Fibroblast of the conjunctiva (primary cell): ENCODE data around the gene H2BK1.

Experiments used
- DNase-seq: peaks from one replicate; pipeline ENCODE4 v3.0.0-alpha.2; 2010; ENCODE audit warnings: low read depth

The H2BK1 gene

DNA sequence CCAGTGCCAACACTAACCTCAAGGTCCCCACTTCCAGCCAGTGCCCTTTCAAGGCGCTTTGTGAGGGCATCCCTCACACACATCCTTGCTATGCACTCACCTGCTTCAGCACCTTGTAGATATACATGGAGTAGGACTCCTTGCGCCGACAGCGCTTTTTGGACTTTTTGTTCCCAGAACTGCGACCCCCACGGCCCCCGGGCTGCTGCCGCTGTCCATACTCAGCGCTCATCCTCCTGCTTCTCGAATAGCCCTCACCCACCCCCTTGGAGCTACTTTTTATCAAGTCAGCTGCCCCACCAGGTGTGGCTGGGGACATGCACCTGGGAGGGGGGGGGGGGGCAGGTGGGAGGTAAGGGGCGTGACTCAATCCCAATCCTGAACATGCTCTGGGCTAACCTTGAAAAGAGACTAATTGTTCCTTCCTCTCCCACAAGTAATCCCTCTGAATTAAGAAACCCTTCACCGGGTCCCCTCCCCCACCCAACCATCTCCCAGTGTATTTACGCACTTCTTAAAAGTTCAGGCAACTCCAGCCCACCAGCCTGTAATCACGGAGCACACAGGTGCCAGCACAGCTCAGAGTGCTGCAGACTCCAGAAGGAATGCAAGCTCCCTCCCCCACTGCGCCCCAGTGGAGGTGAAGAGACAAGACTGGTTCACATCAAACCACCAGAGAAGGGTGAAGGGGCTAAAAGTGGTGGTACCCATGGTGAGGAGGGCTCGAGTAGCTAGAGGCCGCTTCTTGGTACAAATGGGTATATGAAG lies at the start of gene H2BK1:
Gene H2BK1, minus strand, starts transcription at position 402 of the 768 bp plus-strand sequence. Its CDS starts 170 bp downstream, at position 232.
- DNase-seq: no peak

DNA sequence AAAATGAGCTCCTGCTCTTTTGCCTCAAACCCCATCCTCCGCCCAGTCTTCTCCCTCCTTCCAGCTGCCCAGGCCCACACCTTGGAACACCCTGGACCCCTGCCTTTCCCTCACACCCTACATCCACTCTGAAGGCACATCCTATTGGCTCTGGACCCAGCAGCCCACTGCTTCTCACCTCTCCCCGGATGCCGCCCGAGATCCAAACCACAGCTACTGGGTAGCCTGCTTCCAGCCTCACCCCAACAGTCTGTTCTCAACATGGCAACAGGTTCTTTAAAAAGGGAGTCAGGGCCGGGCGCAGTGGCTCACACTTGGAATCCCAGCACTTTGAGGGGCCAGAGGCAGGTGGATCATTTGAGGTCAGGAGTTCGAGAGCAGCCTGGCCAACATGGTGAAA lies 47.7 kb upstream of the H2BK1 start:
- no peak for DNase-seq

DNA sequence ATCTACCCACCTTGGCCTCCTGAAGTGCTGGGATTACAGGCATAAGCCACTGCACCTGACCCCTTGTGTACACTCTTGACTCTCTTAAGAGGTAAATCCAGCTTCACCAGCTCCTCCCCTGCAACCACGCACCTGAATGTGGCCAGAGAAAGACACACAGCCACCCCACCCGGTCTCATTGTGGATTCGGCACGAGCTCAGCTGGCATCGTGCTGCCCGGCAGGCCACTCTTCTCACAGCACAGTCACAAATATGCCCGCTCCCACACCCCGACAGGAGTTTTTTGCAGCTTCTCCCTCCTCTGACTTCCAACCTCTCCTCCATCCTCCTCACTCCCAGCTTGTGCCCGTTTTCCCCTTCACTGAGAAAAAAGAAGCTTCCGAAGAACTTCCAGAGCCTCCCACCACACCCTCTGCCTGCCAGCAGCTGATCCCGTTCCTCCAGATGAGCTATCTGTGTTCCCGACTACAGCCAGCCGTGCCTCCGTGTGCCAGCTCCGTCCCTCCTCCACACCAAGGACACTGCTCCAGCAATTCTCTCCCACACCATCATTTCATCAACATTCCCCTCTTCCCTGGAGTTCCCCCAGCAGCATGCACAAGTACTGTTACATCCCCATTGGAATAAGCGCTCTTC lies 46.2 kb upstream of the H2BK1 start:
- no peak for DNase-seq

DNA sequence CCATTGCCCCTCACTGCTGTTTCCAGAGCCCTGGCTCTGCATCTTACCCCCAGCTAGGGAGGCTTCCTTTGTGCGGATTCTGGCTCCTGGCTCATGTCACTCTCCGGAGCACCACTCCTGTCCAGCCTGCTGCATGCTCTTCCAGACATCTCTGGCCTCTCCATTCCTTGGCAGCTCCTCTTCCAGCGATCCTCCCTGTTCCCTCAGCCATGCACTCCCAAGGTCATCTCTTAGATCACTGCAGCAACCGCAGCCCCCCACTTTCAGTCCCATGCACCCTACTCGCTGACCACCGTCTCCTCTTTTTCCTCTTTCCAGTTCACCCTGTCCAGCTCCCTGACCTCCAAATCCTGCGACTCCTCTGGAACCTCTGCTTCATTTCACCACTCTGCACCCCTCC lies 45.1 kb upstream of the H2BK1 start:
- no peak for DNase-seq

DNA sequence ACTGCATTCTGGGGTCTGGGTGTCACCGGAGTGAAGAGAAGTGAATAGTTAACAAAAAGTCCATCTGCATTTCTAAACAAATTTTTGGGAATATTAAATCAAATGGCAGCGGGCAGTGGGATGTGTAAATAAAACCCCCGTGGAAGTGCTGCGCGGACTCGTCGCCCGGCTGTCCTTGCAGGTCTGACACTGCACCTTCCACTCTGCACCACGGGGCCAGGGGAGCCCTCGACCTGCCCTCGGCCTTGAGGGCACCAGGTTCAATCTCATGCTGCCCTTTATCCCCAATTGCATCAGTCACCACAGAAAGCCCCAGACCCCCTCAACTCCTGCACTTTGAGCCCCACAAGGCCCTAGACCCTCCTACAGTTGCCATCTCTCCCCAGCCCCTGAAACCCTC lies 44.6 kb upstream of the H2BK1 start:
- no peak for DNase-seq

DNA sequence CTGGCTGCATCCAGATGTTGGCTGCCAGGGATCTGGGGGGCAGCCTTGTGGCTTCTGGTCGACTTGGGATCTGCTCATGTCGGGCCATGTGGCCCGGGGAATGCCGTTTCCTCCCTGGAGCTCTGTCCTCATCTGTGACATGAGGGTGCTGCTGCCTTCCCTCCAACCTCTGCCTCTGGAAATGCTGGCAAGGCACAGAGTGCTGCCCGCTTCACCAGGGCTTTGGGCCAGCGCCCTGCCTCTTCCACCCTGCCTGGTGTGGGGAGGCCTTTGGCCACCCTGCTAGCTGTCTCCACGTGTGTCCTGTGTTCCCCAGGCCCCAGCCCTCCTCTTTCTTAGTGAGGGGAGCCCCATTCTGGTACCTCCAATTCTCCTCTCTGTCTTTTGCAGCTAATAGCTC lies 44.0 kb upstream of the H2BK1 start:
- DNase-seq: no peak

DNA sequence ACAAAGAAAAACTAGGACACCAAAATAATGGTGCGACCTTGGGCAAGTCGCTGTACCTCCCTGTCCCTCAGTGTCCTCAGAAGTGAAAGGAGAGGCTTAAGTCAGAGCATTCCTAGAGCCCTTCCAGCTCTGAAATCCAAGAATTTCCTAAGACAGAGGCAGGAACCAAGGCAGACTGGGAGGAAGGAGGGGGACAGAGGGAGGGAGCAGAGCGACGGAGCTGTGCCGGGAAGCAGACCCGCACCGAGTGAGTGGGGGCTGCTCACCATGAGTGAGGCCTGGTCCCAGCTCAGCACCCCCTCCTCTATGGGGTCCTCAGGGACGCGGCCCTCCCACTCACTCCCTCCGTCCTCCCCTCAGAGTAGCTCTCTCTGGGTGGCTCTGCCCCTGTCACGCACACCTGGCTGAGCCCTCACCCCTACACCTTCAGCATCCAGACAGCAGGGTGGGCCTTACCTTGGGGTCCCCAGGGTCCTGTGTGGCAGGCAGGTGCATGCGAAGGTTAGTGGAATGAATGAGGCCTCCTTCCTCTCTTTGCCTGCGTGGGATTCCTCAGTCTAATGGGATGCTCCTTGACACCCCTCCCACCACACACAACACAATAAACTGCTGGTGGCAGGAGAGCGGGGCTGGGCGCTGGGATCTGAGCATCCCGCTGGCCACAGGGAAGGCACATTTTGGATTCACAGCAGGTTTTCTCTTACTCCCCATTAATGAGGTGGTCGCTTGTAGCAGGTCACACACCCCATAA lies 42.8 kb upstream of the H2BK1 start:
- DNase-seq: no peak

DNA sequence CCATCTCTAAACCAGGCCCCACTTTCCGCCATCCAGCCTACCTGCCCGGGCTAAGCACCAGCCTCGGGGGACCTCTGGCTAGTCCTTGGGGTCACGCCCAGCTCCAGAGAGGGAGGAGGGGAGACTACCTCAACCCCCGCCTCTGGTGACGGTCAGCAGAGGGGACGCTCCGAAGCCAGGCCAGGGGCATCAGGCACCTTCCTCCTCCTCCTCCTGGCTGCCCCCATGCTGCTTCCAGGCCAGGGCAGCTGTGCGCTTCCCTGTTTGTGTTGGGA lies 42.2 kb upstream of the H2BK1 start:
- no peak for DNase-seq

DNA sequence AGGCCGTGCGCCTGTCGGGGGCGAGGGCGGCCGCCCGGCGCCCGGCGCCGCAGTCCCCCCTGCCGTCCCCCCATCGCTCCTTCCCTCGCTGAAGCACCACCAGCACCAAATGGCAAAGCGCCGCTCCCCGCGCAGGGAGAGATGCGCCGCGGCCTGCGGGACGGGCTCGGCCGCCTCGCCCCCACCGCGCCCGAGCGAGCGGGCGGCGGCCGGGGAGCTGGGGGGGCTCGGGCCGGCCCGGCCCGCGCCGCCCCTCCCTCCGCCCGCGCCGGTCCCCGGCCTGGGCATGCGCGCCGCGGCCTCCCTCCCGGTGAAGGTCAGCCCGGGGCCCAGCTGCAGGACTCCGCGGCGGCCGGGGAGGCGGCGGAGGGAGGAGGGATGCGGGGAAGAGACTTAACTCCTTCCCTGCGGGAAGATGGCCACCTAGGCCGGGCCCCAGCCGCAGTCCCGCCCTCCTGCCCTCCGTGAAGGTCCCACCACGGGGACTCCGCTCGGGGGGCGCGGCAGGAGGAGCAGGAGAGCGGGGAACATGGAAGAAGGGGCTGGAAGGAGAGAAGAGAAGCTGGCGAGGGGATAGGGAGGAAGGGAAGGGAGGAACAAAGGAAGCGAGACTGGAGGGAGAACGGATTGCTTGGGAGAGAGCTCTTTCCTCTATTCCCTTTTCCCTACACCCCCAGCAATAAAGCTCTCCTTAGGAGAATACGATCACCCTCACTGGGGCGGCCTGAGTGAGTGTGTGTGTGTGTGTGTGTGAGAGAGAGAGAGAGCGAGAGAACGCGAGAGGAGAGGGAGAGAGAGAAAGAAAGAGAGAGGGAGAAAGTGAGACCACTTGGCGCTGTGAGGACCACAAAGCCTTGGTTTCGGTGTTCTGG lies 41.6 kb upstream of the H2BK1 start:
- DNase-seq: no peak

DNA sequence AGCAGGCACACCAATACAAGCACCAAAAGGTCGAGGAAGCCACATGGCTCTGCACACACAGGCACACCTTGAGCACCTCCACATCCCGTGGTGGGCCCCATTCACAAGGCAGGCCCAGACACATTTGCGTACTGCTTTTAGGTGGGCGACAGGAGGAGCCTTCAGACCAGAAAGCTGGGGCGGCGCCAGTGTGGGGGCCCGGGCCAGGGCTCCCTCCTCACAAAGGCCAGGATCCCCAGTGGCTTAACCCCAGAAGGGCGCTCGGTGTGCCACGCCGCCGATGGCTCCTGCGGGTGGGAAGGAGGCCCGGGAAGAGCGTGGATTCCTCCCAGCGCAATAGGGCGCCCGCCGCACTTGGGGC lies 41.0 kb upstream of the H2BK1 start:
- DNase-seq: no peak

DNA sequence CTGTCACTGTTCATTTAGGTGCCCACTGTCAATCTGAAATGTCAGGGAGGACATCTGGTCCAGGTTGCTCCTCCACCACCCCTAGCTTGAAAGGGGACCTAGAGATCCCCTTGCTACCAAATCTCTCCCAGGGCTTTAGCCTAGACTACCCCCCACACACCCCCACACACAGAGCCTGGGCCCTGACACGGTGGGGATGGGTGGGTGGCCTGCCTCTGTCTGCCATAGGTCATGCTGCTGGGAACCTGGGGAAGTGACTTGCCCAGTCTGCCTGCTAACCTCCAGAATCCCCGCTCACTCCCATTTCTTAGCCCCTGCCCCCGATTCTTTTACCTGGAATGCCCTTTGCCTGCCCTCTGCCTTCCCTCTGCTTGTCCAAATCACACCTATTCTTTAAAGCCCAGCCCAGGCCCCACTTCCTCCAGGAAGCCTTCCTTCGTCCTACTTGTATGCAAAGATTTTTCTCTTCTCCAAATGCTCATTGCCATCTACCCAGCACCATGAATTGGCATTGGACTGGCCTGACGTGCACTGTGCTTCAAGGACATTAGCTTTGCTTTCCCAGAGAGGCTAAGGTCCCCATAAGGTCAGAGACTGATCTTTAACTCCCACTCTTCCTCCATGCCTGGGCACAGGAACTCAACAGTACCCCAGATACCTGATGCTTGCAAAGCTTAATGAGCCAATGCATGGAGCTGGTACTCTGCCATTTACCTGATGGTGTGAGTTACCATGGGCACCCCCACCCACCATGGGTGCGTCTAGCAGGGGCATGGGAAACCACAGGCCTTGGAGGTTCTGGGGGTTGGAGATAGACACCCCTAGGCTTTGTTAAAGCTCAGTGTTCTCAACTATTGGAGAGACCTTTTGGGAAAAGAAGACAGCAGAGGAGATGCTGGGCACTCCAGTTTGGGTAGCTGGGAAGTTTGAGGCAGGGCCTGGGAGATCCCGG lies 40.2 kb upstream of the H2BK1 start:
- no peak for DNase-seq

DNA sequence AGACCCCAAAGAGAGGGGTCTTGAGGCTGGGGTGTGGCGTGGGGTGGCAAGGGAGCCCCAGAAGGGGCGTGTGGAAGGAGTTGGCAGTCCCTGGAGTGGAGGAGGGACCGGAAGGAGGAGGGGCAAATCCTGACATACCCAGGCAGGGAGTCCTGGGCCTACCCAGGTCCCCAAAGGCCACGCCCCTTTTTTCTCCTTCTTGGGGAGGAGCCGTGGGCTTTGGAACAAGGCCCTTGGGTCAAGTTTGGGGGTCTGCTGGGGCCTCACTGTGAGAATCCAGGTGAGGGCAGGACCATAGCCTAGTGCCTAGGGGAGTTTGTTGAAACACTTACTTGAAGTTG lies 39.4 kb upstream of the H2BK1 start:
- no peak for DNase-seq

DNA sequence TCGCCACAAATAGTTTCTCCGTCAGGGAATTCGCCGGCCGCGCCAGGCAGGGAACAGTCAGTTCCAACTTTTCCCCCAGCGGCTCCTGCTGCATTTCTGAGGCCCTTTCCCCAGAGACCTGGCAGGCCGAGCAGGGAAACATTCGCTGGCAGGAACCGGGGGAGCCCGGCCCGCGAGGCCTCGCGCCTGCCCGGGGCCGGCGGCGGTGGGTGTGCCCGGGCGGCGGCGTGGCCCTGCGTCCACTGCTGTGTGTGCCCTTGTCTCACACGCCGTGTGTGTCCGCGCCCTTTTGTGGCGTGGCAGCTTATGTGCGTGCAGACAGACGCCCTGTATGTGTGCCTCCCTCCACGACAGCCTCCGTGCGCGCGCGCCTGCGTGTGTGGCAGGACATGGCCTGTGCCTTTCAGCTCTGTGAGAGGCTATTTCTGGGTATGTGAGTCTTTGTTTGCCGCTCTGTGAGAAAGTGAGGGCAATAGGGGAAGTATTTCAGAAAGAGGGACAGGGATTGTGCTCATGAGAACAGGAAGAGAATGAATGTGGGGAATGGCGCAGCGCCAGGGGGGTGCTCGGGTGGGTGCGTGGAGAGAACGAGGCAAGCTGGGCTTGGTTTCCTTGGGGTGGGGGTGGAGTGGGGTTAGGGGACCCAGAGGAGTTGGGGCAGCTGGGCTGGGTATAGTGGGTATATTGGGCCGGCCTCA lies 38.9 kb upstream of the H2BK1 start:
- DNase-seq: no peak

DNA sequence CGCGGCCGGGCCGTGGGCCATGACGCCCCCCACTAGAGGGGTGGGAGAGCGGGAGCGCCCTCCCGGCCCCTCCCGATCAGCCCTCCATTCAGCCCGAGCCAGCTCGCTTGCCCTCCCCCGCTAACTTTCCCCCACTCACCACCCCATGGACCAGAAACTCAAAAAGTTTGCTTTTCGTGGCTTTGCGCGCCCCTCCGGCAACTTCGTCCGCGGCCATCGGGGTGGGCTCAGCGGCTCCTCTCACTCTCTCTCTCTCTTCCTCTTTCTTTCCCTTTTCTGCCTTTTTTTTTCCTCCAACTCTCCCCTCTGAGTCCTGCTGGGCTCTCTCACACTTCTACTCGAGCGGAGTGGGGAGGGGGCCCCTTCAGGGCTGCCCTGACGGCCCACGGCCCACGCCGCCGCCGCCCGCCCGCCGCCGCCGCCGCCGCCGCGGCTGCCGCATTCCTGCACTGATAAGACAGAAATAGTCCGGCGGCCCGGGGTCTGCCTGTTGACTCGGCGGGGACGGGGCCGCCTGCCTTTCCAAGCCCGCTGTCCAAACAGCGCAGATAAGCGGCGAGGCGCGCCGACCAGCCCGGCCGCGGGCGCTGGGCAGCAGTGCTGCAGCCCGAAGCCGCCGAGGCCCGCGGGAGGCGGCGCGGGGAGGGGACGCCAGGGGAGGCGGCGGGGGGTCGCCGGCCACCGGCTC lies 38.2 kb upstream of the H2BK1 start, which contains the start of gene SMARCD3:
Gene SMARCD3, minus strand, starts transcription at position 349 of the 688 bp plus-strand sequence. Its CDS starts 132 bp downstream, at position 217.
- DNase-seq: no peak

DNA sequence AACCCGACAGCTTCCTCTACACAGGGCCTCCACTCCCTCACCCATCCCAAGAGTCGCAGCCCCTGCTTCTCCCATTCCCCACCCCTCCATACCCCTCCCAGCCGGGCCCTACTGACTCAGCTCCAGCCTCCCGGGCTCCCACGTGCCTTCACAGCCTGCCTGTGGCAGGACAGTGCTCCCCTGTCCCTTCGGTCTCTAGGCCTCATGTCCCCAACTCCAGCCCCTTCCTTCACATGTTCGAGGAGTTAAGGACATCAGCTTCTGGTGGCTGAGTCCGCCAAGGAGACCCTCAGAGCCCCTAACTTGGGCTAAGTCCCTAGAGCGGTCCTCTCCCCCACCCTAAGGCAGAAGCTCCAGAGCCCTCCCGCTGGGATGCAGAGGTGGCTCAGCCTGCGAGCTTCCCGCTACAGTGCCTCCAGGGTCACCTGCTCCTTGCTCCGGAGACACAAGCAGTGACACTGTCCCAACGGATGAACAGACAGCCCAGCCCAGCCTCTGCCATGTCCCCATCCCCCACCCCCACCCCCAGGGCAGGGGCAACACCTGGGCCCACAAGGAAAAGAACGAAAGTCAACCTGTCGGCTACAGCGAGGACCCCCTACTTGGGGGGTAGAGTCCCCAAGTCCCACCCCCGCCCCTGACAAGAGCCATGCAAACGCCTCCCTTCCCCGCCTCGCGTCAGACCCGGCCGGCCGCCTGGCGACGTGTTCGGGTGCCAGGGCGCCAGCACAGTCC lies 37.5 kb upstream of the H2BK1 start:
- no peak for DNase-seq

DNA sequence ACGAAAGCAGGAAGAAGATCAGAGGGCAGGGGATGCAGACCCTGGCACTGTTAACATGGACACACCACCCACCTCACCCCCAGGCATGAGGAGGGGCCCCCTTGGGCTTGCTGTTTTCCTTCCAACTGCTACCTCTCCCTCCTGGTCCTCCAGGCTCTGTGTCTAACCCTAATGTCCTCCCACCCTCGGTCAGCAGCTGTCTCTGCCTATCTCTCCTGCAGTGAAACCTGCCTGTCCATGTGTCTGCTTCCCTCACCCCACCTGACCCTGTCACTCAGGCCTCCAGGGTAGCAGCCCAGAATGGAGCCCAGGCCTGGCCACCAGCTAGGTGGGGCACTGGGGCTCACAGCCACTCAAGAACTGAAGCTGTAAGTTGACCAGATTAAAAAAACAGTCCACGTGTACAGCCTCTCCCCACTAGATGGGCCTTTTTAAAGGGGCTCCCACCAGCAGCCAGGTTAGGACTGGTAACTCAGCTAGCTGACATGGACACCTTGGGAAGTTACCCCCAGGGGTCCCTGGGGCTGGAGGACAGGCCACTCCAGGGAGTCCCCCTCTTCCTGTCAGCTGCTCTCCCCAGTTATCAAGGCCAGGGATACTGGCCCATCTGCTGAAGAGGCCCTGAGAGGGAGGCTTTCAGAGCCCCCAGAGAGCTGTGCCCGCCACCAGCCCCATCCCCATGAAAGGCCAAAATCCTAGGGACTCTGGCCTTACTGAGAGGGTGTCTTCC lies 36.7 kb upstream of the H2BK1 start:
- no peak for DNase-seq

DNA sequence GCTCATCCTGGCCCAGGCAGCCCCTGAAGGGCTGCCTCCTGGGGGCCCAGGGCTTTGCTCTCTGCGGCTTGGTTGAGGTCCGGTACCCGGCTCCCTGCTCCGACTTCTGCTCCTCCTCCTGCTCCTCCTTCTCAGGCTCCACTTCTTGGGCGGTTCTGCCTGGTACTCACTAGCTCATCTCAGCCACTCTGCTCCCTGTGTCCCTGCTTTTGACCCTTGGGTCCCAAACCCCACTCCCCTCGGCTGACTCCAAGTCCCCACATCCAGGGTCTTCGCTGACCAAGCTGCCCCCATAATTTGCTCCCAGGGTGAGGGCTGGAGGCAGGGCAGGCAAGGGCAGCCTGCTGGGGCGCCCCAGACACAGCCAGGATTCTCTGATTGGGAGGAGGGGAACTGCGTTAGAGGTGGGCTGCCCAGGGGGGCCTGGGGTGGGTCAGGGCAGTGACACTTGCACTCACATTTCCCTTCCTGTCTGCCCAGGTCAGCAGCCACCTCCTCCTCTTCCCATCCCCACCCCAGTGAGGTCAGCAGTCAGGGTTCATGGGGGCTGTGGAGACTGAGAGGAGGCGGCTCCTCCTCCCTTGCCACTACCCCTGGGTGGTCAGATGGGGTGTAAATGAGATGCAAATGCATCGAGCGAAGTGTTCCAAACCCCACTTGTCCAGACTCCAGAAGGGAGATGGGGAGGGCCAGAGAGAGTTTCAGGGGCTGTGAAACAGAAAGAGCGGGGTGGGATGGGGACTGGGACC lies 36.0 kb upstream of the H2BK1 start:
- no peak for DNase-seq
